Measurements from ENCODE around the gene IL17D. TPM values are rescaled to one million over a fixed set of nuclear protein-coding genes. Genes with fewer than 3 reads are reported as not detected.
A peak's percentile ranks its signal among the peaks of the same experiment; 100 is the strongest.

Gene IL17D
- total and polyA plus RNA-seq, 8 donors = 0.45 to 3.5 (median 0.85) TPM; not detected in 2

DNA sequence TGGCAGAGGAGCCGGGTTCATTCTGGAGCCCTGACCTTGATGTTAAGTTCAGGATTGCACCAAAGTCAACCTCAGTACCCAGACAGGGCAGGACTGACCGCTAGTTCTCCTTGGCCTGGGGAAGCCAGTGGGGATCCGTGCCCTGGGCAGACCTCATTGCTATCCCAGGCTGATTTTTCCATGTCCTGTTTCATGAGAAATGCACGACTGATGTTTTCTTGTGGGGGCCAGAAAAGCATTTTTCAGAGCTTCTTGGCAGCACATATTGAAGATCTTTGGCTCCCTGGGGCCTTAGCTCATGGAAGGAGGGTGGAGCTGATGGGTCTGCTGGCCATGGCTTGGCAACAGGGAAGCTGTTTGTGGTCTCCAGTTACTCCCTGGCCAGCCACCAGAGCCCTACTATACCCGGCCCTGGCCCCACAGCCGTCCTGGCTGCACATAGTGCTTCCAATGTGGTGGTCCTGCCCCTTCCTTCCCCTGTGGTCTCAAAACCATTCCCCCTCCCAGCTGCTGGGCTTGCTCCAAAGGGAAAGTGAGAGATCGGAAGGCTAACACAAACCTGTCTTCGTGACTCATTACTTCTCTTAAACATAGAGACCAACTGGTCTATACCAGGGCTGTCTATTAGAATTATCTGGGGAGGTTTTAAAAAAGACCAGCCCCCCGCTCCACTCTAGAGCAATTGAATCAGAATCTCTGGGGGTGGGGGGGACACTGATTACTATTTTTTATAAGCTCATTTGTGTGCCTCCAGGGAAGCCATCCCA is 11.2 kb downstream of the IL17D start:
- Histone ChIP-seq H3K27me3 (peaks cover 0 to 18% (median 0%) of the 10 kb centered on the region in 3 donors), H3K27ac (peak overlapping the region in 3 of 5 donors; percentile 46 to 68 (median 67)), H3K9me3 (no peaks in the 10 kb centered on the region), H3K4me3 (no peak overlapping the region), H3K4me1 (peaks cover 8 to 31% (median 20%) of the 10 kb centered on the region in 4 donors), H3K36me3 (no peaks in the 10 kb centered on the region)
- WGBS, 5 donors = 43 to 64% (median 58%) methylated on average over 6 to 9 of the region's 9 CpGs
- no peak for TF ChIP-seq CTCF (IDR thresholded peaks at IDR 0.05)
- TF ChIP-seq POLR2AphosphoS5 (IDR thresholded peaks at IDR 0.05) = no peak
- TF ChIP-seq POLR2A (IDR thresholded peaks at IDR 0.05) = no peak
- no peak for TF ChIP-seq EP300 (IDR thresholded peaks at IDR 0.05)
- intact Hi-C loops (cut with DNase I; ENCODE audit: low total_unique reads) = loop anchor here (5.0 to 10.0 kb wide), 2 partner anchors 60 to 213 kb away; partner anchors contain the start of gene EEF1AKMT1
- DNase-seq = peak in 1 of 2 donors; percentile 85

GRCh38 chr13:20715330-20715712 is 11.8 kb downstream of the IL17D start:
- no peak overlapping the region for H3K4me3 ChIP-seq
- no peaks in the 10 kb centered on the region for H3K9me3 ChIP-seq
- intact Hi-C loops (cut with DNase I; ENCODE audit: low total_unique reads) = loop anchor here (10.0 kb wide), 1 partner anchor 59 kb away; the partner anchor contains the start of gene EEF1AKMT1
- no peaks in the 10 kb centered on the region for H3K36me3 ChIP-seq
- no peak for TF ChIP-seq POLR2A (IDR thresholded peaks at IDR 0.05)
- TF ChIP-seq POLR2AphosphoS5 (IDR thresholded peaks at IDR 0.05) = no peak
- no peak for TF ChIP-seq CTCF (IDR thresholded peaks at IDR 0.05)
- no peak for TF ChIP-seq EP300 (IDR thresholded peaks at IDR 0.05)
- H3K27ac ChIP-seq = peak overlapping the region in 1 of 5 donors; percentile 67
- peak in 1 of 2 donors; percentile 30 for DNase-seq
- H3K27me3 ChIP-seq = peaks cover 0 to 24% (median under 1%) of the 10 kb centered on the region in 3 donors
- 75 to 86% (median 80%) methylated on average over 6 of the region's 6 CpGs for WGBS, 5 donors
- H3K4me1 ChIP-seq = peaks cover 8 to 31% (median 20%) of the 10 kb centered on the region in 4 donors

GRCh38 chr13:20716951-20717350 is 13.5 kb downstream of the IL17D start:
- no peak overlapping the region for H3K27ac ChIP-seq
- no peaks in the 10 kb centered on the region for H3K9me3 ChIP-seq
- intact Hi-C loops (cut with DNase I; ENCODE audit: low total_unique reads) = loop anchor here (10.0 kb wide), 1 partner anchor 58 kb away; the partner anchor contains the start of gene EEF1AKMT1
- no peak overlapping the region for H3K4me3 ChIP-seq
- TF ChIP-seq EP300 (IDR thresholded peaks at IDR 0.05) = no peak
- no peak for TF ChIP-seq POLR2A (IDR thresholded peaks at IDR 0.05)
- TF ChIP-seq POLR2AphosphoS5 (IDR thresholded peaks at IDR 0.05) = no peak
- no peak for TF ChIP-seq CTCF (IDR thresholded peaks at IDR 0.05)
- H3K4me1 ChIP-seq = peaks cover 15 to 43% (median 28%) of the 10 kb centered on the region in 4 donors
- H3K27me3 ChIP-seq = peaks cover 0 to 40% (median 17%) of the 10 kb centered on the region in 3 donors
- DNase-seq = no peak
- H3K36me3 ChIP-seq = no peaks in the 10 kb centered on the region
- 58 to 74% (median 68%) methylated on average over 15 of the region's 15 CpGs for WGBS, 5 donors

DNA sequence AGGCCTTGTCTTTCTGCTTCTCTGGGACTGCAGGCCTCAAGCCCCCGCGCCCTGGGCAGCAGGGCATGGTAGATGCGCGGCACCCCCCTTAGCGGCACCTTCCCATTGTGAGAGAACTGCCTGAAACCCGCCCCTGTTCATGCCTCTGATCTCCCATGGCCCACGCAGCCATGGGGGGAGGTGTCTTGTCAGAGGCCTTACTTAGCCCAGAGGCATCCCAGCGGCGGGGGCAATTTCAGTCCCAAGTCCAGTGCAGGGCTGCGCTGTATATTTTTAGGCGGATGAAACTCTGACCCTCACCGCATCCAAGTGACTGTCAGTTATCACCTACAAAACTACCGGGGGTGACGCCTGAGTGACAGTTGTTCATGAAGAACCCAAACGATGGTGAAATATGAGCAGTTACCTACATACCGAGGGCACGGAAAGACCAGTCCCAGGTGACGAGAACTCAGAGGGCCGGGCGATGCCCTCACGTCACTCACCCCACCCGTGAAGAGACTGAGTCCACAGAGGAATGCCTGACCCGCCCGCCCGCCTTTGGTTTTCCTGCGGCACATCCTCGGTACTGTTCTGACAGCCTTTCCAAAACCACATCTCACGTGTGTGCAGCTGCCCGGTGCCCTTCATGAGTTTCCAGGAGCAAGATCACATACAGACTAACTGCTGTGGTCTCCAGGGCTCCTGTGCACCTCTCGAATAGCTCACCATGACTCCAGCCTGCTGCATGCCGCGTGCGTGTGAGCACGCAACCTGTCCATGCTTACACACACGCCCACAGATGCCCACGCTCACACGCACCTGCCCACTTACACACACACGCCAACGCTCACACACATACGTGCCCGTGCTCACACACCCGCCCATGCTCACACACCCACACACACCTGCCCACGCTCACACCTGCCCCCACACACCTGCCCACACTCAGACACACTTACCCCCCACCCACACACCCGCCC is 14.4 kb downstream of the IL17D start:
- Histone ChIP-seq H3K9me3 (no peaks in the 10 kb centered on the region), H3K4me3 (no peak overlapping the region), H3K4me1 (peaks cover 11 to 41% (median 26%) of the 10 kb centered on the region in 4 donors), H3K27me3 (peaks cover 0 to 45% (median 19%) of the 10 kb centered on the region in 3 donors), H3K27ac (no peak overlapping the region), H3K36me3 (no peaks in the 10 kb centered on the region)
- WGBS, 5 donors = 91 to 95% (median 94%) methylated on average over 44 of the region's 44 CpGs
- intact Hi-C loops (cut with DNase I; ENCODE audit: low total_unique reads) = loop anchor here (10.0 kb wide), 1 partner anchor 57 kb away; the partner anchor contains the start of gene EEF1AKMT1
- DNase-seq = no peak
- TF ChIP-seq POLR2A (IDR thresholded peaks at IDR 0.05) (no peak), EP300 (IDR thresholded peaks at IDR 0.05) (no peak), POLR2AphosphoS5 (IDR thresholded peaks at IDR 0.05) (no peak), CTCF (IDR thresholded peaks at IDR 0.05) (no peak)
